Liver (tissue), 9 donors: ENCODE measurements around the gene DOCK1. TPM values are rescaled to one million over a fixed set of nuclear protein-coding genes. Genes with fewer than 3 reads are reported as not detected.
A peak's percentile ranks its signal among the peaks of the same experiment; 100 is the strongest.

Source experiments
- DNase-seq: peaks from one replicate; pipeline ENCODE4 v3.0.0-alpha.2; 2017; ENCODE audit warnings: low spot score
- H3K27ac ChIP-seq, 2 donors: one replicate each; pipeline ENCODE4 v1.7.0; 2013; ENCODE audit warnings: inconsistent platforms in 2 of 2, low read length in 2 of 2, control low read depth in 1 of 2, low read depth in 1 of 2, mild to moderate bottlenecking in 1 of 2
- H3K27me3 ChIP-seq, 4 donors: one replicate each; pipeline versions ENCODE4 v1.6.1 to v1.7.0; 2013; ENCODE audit warnings: low read length in 3 of 4, inconsistent platforms in 1 of 4, mild to moderate bottlenecking in 1 of 4, moderate library complexity in 1 of 4; ENCODE audit not compliant: control insufficient read depth in 4 of 4, insufficient read depth in 4 of 4
- H3K36me3 ChIP-seq, 4 donors: one replicate each; pipeline versions ENCODE4 v1.6.1 to v1.7.0; 2013; ENCODE audit warnings: low read length in 3 of 4, mild to moderate bottlenecking in 3 of 4, low read depth in 1 of 4, moderate library complexity in 1 of 4; ENCODE audit not compliant: control insufficient read depth in 4 of 4, insufficient read depth in 3 of 4
- H3K4me1 ChIP-seq, 4 donors: one replicate each; pipeline versions ENCODE4 v1.6.1 to v1.7.0; 2013; ENCODE audit warnings: low read length in 3 of 4, mild to moderate bottlenecking in 3 of 4, moderate library complexity in 1 of 4; ENCODE audit not compliant: control insufficient read depth in 4 of 4, insufficient read depth in 4 of 4
- H3K4me3 ChIP-seq, 3 donors: one replicate each; pipeline versions ENCODE4 v1.6.1 to v1.7.0; 2013; ENCODE audit warnings: low read length in 3 of 3, control low read depth in 1 of 3, low read depth in 1 of 3, mild to moderate bottlenecking in 1 of 3
- H3K9ac ChIP-seq, 2 donors: one replicate each; pipeline ENCODE4 v1.7.0; 2013; ENCODE audit warnings: low read length in 2 of 2, mild to moderate bottlenecking in 2 of 2, moderate library complexity in 2 of 2, control low read depth in 1 of 2, low read depth in 1 of 2
- H3K9me3 ChIP-seq, 4 donors: one replicate each; pipeline versions ENCODE4 v1.6.1 to v1.7.0; 2013; ENCODE audit warnings: low read length in 3 of 4; ENCODE audit not compliant: control insufficient read depth in 4 of 4
- ATF3 ChIP-seq: IDR thresholded peaks from 2 replicates; pipeline ENCODE4 v1.6.1; 2016; ENCODE audit warnings: antibody characterized with exemption
- CTCF ChIP-seq: fragments of 150-350 bp; IDR thresholded peaks from 2 replicates; pipeline ENCODE4 v1.5.1; 2017; ENCODE audit warnings: improper control_type of control experiment, low read depth, low read length; ENCODE audit not compliant: missing input control
- EGR1 ChIP-seq, 2 donors: IDR thresholded peaks; 2 replicates each; pipeline ENCODE4 v1.6.1; 2016 to 2018; ENCODE audit warnings: antibody characterized with exemption in 2 of 2, low read depth in 2 of 2
- GABPA ChIP-seq, 2 donors: IDR thresholded peaks in 1 of 2; conservative IDR thresholded peaks in 1 of 2; 2 replicates each; pipeline ENCODE4 v1.6.1; 2016; ENCODE audit warnings: antibody characterized with exemption in 2 of 2, mild to moderate bottlenecking in 1 of 2, moderate library complexity in 1 of 2
- HNF4G ChIP-seq: IDR thresholded peaks from 2 replicates; pipeline ENCODE4 v1.6.1; 2016; ENCODE audit warnings: antibody characterized with exemption
- RAD21 ChIP-seq, 2 donors: IDR thresholded peaks; 2 replicates each; pipeline ENCODE4 v1.6.1; 2016; ENCODE audit warnings: antibody characterized with exemption in 2 of 2, mild to moderate bottlenecking in 2 of 2
- REST ChIP-seq: IDR thresholded peaks from 2 replicates; pipeline ENCODE4 v1.6.1; 2016; ENCODE audit warnings: antibody characterized with exemption, mild to moderate bottlenecking
- RXRA ChIP-seq, 2 donors: IDR thresholded peaks; 2 replicates each; pipeline ENCODE4 v1.6.1; 2017 to 2018; ENCODE audit warnings: antibody characterized with exemption in 2 of 2, mild to moderate bottlenecking in 1 of 2
- TAF1 ChIP-seq: conservative IDR thresholded peaks from 2 replicates; pipeline ENCODE4 v1.6.1; 2016; ENCODE audit warnings: antibody characterized with exemption, mild to moderate bottlenecking
- WGBS: extraction: QIAGEN DNeasy Blood & Tissue Kit; methylation state at CpG from one replicate; pipeline ENCODE4 v1.1.7; 2013; 5-methylcytosine and 5-hydroxymethylcytosine counted together
- polyA plus RNA-seq, 2 donors: library from polyadenylated mRNA; stranded (reverse) in 1 of 2; unstranded in 1 of 2; fragments of 200-250 nt in 1 of 2; fragments of >200 nt in 1 of 2; fragmentation: Nextera tagmentation in 1 of 2; extraction: Ambion mirVana in 1 of 2; gene quantifications; one replicate each; pipeline versions ENCODE4 v1.2.1 to v1.2.3, GENCODE V29; 2013 to 2015
- total RNA-seq, 2 donors: library from RNA; depleted of rRNA; stranded (reverse); fragments of >200 nt; gene quantifications; one replicate each; pipeline ENCODE4 v1.2.3, GENCODE V29; 2014
- donor health status: healthy.
- donor health status: healthy.
- donor health status: healthy.
- donor health status: healthy.
- donor health status: healthy.

The DOCK1 gene
- total and polyA plus RNA-seq, 4 donors, result 3.8 to 28.8 (median 9.1) TPM

- Histone ChIP-seq H3K9me3 (no peaks in the 10 kb centered on the region), H3K9ac (no peak overlapping the region), H3K4me3 (no peak overlapping the region), H3K27ac (no peak overlapping the region), H3K36me3 (peaks cover 8 to 52% (median 26%) of the 10 kb centered on the region in 4 donors), H3K27me3 (no peaks in the 10 kb centered on the region), H3K4me1 (no peaks in the 10 kb centered on the region)
- peak; percentile 10 for DNase-seq
- WGBS, result 97% methylated on average over 9 of the region's 9 CpGs
- TF ChIP-seq REST (no peak), TAF1 (no peak), RXRA (IDR thresholded peaks at IDR 0.05) (no peak), ATF3 (no peak), GABPA (IDR thresholded peaks at IDR 0.05 in 1 of 2, conservative IDR thresholded peaks at IDR 0.05 in 1 of 2) (no peak), RAD21 (IDR thresholded peaks at IDR 0.05) (no peak), CTCF (no peak), EGR1 (IDR thresholded peaks at IDR 0.05; ENCODE audit: low read depth in 2 of 2) (no peak), HNF4G (no peak)
Measured at GRCh38 chr10:127043301-127043700, 138.1 kb downstream of the DOCK1 start.

GRCh38 chr10:127044186-127044585 is 139.0 kb downstream of the DOCK1 start:
- 83% methylated on average over 8 of the region's 8 CpGs for WGBS
- H3K36me3 ChIP-seq, result peaks cover 8 to 50% (median 21%) of the 10 kb centered on the region in 4 donors
- H3K9ac ChIP-seq, result no peak overlapping the region
- no peaks in the 10 kb centered on the region for H3K27me3 ChIP-seq
- peak; percentile 21 for DNase-seq
- H3K4me3 ChIP-seq, result no peak overlapping the region
- no peak for TF ChIP-seq REST
- H3K9me3 ChIP-seq, result no peaks in the 10 kb centered on the region
- H3K27ac ChIP-seq, result no peak overlapping the region
- H3K4me1 ChIP-seq, result no peaks in the 10 kb centered on the region
